Ectodermal cell (in vitro differentiated cells): ENCODE results near the gene CTU1.

Experiments
- H3K27ac ChIP-seq: 2 replicates; pipeline ENCODE4 v1.7.0; 2013; ENCODE audit warnings: mild to moderate bottlenecking, low read depth, low read length; ENCODE audit not compliant: insufficient read depth, poor library complexity, severe bottlenecking
- H3K27me3 ChIP-seq: 2 replicates; pipeline ENCODE4 v1.7.0; 2013; ENCODE audit warnings: mild to moderate bottlenecking, low read length; ENCODE audit not compliant: insufficient read depth, control insufficient read depth, poor library complexity, severe bottlenecking
- H3K36me3 ChIP-seq: one replicate; pipeline ENCODE4 v1.7.0; 2013; ENCODE audit warnings: low read length; ENCODE audit not compliant: control insufficient read depth, insufficient read depth
- H3K4me1 ChIP-seq: one replicate; pipeline ENCODE4 v1.7.0; 2013; ENCODE audit warnings: low read length; ENCODE audit not compliant: control insufficient read depth, insufficient read depth
- H3K4me3 ChIP-seq: 2 replicates; pipeline ENCODE4 v1.7.0; 2013; ENCODE audit warnings: low read depth, low read length, control low read depth; ENCODE audit not compliant: insufficient read depth
- H3K9me3 ChIP-seq: 2 replicates; pipeline ENCODE4 v1.7.0; 2013; ENCODE audit warnings: mild to moderate bottlenecking, low read length, moderate library complexity; ENCODE audit not compliant: control insufficient read depth
- whole genome bisulfite sequencing, 2 experiments: methylation state at CpG; one replicate each; pipeline ENCODE4 v1.1.7; 2013; ENCODE audit warnings: missing lambda C conversion rate in 2 of 2; 5-methylcytosine and 5-hydroxymethylcytosine counted together

Gene CTU1

DNA sequence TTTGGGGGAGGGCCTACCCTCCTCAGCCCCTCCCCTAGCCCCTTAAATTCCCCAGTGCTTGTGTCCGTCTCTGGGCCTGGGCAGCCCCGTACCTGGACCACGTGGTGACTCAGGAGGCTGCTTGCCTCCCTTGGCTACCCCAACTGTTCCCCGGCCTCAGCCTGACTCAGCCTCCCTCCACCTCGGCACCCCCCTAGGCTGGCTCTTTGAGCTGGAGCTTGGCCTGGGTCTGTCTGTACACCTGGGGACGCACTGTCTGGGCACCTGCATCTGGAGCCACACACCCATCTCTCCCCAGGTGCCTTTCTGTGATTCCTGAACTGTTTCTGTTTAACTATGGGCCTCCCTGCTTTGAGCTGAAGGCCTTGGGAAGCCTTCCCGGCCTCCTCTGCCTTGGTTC lies 23.7 kb downstream of the CTU1 start:
- H3K9me3 ChIP-seq: no peaks in the 10 kb centered on the region
- H3K36me3 ChIP-seq: no peaks in the 10 kb centered on the region
- H3K27ac ChIP-seq: no peak overlapping the region
- H3K4me3 ChIP-seq: no peak overlapping the region
- WGBS, 2 experiments: 87 to 89% methylated on average over 7 of the region's 7 CpGs
- H3K27me3 ChIP-seq: no peaks in the 10 kb centered on the region
- no peaks in the 10 kb centered on the region for H3K4me1 ChIP-seq

DNA sequence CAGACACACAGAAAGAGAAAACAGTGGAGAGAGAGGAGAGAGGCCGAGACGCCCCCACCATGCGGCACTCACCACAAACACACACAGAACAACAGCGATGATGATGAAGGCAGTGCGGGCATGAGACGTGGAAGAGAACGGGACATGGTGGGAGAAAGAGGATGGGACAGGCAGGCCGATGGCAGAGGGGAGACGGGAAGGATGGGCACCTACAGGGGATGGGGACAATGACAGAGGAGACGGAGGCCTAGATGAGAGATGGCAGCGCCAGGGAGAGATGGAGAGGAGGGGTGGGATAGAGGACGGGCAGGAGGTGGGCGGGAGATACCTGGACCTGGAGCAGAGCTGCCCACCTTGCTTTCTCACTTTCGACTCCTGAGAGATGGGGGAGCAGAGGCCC lies 24.4 kb downstream of the CTU1 start:
- 88 to 90% methylated on average over 13 to 14 of the region's 14 CpGs for WGBS, 2 experiments
- Histone ChIP-seq H3K27ac (no peak overlapping the region), H3K9me3 (no peaks in the 10 kb centered on the region), H3K27me3 (no peaks in the 10 kb centered on the region), H3K36me3 (no peaks in the 10 kb centered on the region), H3K4me1 (no peaks in the 10 kb centered on the region), H3K4me3 (no peak overlapping the region)

DNA sequence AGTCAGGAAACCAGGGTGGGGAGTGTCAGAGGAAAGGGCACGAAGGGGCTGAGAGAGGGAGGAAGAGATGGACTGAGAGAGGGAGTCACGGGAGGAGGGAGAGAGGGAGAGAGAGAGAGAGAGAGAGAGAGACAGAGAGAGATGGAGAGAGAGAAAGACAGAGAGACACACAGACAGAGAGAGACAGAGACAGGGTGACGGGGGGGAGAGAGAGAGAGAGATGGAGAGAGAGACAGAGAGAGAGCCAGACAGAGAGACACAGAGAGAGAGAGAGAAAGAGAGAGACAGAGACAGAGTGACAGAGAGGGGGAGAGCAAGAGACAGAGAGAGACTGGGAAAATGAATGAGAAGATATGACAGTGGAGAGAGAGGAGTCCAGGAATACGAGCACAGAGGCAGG lies 25.0 kb downstream of the CTU1 start:
- 72 to 78% methylated on average over 4 of the region's 4 CpGs for WGBS, 2 experiments
- no peak overlapping the region for H3K27ac ChIP-seq
- H3K4me1 ChIP-seq: no peaks in the 10 kb centered on the region
- no peaks in the 10 kb centered on the region for H3K36me3 ChIP-seq
- H3K4me3 ChIP-seq: no peak overlapping the region
- H3K9me3 ChIP-seq: no peaks in the 10 kb centered on the region
- H3K27me3 ChIP-seq: no peaks in the 10 kb centered on the region

DNA sequence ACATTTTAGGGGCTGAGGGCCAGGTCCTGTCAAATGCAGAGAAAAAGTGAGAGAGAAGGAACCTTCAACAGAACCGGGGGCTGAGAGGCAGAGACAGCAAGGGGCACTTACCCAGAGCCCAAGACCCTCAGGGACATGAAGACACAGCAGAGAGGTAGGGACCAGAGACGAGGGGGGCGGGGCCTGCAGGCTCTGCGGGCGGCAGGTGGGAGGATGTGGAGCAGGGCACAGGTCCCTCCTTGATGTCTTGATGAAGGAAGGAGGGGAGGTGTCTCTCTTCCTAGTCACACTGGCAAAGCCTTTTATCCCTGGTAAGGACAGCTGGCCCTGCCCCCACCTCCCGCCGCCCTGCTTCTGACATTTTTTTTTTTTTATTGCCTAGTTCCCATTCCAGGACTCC lies 25.6 kb downstream of the CTU1 start, which contains the start of gene KLK14:
KLK14 (minus strand) TSS at position 277 of the 400 bp plus-strand sequence; CDS start at position 4, 273 bp downstream.
- H3K36me3 ChIP-seq: no peaks in the 10 kb centered on the region
- no peaks in the 10 kb centered on the region for H3K27me3 ChIP-seq
- H3K4me1 ChIP-seq: no peaks in the 10 kb centered on the region
- H3K27ac ChIP-seq: no peak within 1 kb of the TSS
- H3K4me3 ChIP-seq: no peak within 1 kb of the TSS
- 53 to 56% methylated on average over 7 of the region's 7 CpGs for WGBS, 2 experiments
- no peaks in the 10 kb centered on the region for H3K9me3 ChIP-seq

DNA sequence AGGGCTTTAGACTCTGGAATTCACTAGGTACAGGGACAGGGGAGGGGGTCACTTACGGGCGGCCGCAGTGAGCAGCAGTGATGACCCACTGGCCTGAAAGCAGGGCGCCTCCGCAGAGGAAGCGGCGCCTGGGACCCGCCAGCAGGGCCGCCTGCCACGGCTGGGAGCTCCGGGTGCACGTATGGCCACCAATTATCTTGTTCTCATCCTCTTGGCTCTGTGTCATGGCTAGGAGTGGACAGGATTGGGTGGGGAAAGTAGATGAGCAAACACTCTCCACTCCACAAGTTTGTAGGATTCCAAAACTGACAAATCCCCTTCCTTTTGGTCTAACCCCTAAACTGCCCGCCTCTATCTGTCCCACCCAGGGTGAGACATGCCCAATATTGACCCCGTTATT lies 26.7 kb downstream of the CTU1 start:
- H3K36me3 ChIP-seq: no peaks in the 10 kb centered on the region
- no peak overlapping the region for H3K4me3 ChIP-seq
- no peak overlapping the region for H3K27ac ChIP-seq
- no peaks in the 10 kb centered on the region for H3K9me3 ChIP-seq
- 95 to 96% methylated on average over 14 of the region's 14 CpGs for WGBS, 2 experiments
- no peaks in the 10 kb centered on the region for H3K4me1 ChIP-seq
- H3K27me3 ChIP-seq: no peaks in the 10 kb centered on the region

DNA sequence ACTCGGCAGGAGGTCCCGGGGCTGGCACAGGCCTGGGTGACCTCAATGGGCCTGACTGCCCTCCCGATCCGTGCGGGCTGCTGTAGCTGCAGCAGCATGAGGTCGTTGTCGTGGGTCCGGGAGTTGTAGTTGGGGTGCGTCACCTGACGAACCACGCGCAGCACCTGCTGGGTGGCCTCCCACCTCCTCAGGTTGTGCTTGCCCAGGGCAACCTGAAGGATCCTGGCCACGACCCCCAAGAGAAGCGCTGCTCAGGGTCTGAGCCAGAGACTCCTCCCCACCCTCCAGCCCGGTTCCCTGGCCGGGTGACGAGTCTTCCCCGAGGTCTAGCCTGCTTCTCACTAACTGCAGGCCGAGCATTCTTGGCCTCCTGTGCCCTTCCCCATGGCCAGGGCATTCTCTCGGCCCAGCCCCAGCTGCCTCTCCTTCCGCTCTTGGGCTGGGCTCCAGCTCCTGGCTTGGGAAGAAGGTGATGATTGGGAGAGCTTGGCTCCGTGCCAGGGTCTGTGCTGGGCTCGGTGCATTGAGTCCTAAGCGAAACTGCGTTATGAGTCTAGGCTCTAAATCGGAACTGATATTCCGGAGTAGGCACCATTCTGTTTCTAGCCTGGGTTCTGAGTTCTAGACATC lies 28.6 kb downstream of the CTU1 start:
- Histone ChIP-seq H3K4me1 (no peaks in the 10 kb centered on the region), H3K4me3 (no peak overlapping the region), H3K27ac (no peak overlapping the region), H3K36me3 (no peaks in the 10 kb centered on the region), H3K27me3 (no peaks in the 10 kb centered on the region), H3K9me3 (no peaks in the 10 kb centered on the region)
- WGBS, 2 experiments: 93 to 94% methylated on average over 27 of the region's 27 CpGs

DNA sequence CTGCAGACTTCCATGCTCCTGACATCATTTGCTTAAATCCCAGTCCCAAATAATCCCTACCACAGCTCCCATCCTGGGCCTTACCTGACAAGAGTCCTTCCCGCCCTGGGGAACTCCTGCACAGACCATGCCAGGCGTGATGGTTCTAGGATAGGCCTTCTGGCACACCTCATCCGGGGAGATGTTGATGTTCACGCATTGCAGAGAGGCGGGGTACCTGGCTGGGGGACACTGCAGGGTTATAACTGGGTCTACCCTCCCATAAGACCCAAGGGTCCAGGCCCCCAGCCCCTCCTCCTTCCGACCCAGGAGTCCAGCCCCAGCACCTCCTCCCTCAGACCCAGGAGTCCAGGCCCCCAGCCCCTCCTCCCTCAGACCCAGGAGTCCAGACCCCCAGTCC lies 29.5 kb downstream of the CTU1 start:
- H3K4me1 ChIP-seq: no peaks in the 10 kb centered on the region
- WGBS, 2 experiments: 90 to 93% methylated on average over 6 of the region's 6 CpGs
- H3K9me3 ChIP-seq: no peaks in the 10 kb centered on the region
- no peaks in the 10 kb centered on the region for H3K27me3 ChIP-seq
- no peak overlapping the region for H3K27ac ChIP-seq
- H3K4me3 ChIP-seq: no peak overlapping the region
- H3K36me3 ChIP-seq: no peaks in the 10 kb centered on the region

DNA sequence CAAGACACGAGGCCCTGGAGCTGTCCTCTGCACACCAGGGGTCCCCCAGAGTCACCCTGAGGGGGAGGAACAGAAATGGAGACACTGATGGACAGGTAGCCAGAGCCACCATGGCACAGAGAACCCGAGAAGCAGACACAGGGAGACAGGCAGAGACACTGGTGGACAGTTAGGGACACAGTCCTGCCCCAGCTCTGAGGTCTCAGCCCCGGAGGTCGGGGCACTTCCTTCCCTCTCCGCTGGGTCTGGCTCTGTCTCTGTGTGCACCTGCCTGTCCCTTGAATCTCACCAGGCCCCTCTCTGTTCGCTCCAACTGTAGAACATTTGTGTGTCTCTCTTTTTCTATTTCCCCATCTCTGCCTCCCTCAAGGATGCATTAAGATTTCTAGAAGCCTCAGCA lies 30.1 kb downstream of the CTU1 start:
- WGBS, 2 experiments: 87 to 90% methylated on average over 6 of the region's 6 CpGs

DNA sequence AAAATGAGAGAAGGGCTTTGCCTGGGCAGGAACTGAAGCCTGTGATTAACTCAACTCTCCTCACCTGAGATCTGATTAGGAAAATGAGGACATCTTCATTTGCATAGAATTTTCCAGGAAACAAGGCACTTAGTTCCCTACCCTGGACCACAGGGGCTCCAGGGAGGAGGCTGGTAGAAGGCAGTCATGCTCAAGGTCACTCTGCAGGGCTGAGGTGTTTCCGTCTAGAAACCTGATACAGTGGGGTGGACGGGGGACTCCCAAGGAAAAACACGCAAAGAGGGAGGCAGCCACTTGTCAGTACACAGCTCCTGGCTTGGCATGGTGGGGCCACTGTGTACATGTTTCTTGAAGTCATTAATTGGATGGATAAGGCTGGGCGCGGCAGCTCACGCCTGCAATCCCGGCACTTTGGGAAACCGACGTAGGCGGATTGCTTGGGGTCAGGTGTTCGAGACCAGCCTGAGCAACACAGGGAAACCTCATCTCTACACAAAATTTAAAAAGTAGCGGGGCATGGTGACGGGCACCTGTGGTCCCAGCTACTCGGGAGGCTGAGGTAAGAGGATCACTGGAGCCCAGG lies 31.5 kb downstream of the CTU1 start:
- Histone ChIP-seq H3K36me3 (no peaks in the 10 kb centered on the region), H3K27me3 (no peaks in the 10 kb centered on the region), H3K4me1 (no peaks in the 10 kb centered on the region), H3K27ac (no peak overlapping the region), H3K4me3 (no peak overlapping the region), H3K9me3 (no peaks in the 10 kb centered on the region)
- 89 to 90% methylated on average over 14 of the region's 14 CpGs for WGBS, 2 experiments

More for the DNA sequence above, 30.1 kb downstream of the CTU1 start:
- H3K36me3 ChIP-seq: no peaks in the 10 kb centered on the region
- H3K27me3 ChIP-seq: no peaks in the 10 kb centered on the region
- H3K9me3 ChIP-seq: no peaks in the 10 kb centered on the region
- H3K27ac ChIP-seq: no peak overlapping the region
- H3K4me3 ChIP-seq: no peak overlapping the region
- H3K4me1 ChIP-seq: no peaks in the 10 kb centered on the region

DNA sequence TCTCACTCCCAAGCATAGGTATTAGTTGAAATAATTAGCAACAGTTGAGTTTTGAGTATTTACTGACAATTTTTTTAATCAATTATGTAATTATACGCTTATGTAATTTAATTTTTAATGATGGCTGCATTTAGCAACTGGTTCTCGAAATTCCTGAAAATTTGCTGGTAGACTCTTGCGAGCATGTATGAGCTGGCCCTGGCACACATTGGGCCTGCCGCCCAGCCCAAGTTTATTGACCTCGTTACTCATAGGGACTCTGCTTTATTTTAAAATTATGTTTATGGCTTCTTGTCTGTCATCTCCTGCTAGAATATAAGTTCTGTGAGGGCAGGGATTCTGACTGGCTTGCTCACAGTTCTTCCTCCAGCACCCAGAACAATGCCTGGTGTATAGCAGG lies 32.2 kb downstream of the CTU1 start:
- 96 to 97% methylated on average over 5 of the region's 5 CpGs for WGBS, 2 experiments
- no peak overlapping the region for H3K4me3 ChIP-seq
- no peaks in the 10 kb centered on the region for H3K27me3 ChIP-seq
- H3K9me3 ChIP-seq: no peaks in the 10 kb centered on the region
- H3K36me3 ChIP-seq: no peaks in the 10 kb centered on the region
- H3K27ac ChIP-seq: no peak overlapping the region
- no peaks in the 10 kb centered on the region for H3K4me1 ChIP-seq
